ENCODE measurements around the gene RAPSN. TPM values are rescaled to one million over a fixed set of nuclear protein-coding genes. Genes with fewer than 3 reads are reported as not detected.

RAPSN gene
- total RNA-seq, 1 donor: 0.09 TPM

- H3K4me3 ChIP-seq (ENCODE audit: low read depth, low read length): no peak overlapping the region
- no peak for DNase-seq (ENCODE audit: low read depth)
- TF ChIP-seq CTCF (IDR thresholded peaks at IDR 0.05; ENCODE audit: insufficient read depth, low read length): no peak
Measured at GRCh38 chr11:47387944-47388696, 60.8 kb downstream of the RAPSN start.

Small RNAs within 50 kb of the gene (small RNA-seq; reads per million reads assigned to genes)
- gene MIR4487: not detected

Other genes with a start within 250 kb of the RAPSN start
- 47.2 and 99.4 TPM in 2 replicates for gene DDB2, start 234.2 kb downstream of the RAPSN start, total RNA-seq (ENCODE audit: low replicate concordance)
- 8.4 and 24.9 TPM in 2 replicates for gene ACP2, start 200.3 kb downstream of the RAPSN start, total RNA-seq (ENCODE audit: low replicate concordance)
- 8.8 and 22.0 TPM in 2 replicates for gene NR1H3, start 191.1 kb downstream of the RAPSN start, total RNA-seq (ENCODE audit: low replicate concordance)
- gene MADD, start 179.0 kb downstream of the RAPSN start, total RNA-seq (ENCODE audit: low replicate concordance): 23.7 and 31.5 TPM in 2 replicates
- gene MYBPC3, start 96.4 kb downstream of the RAPSN start, total RNA-seq (ENCODE audit: low replicate concordance): not detected in 2 replicates
- gene SPI1, start 70.6 kb downstream of the RAPSN start, total RNA-seq (ENCODE audit: low replicate concordance): not detected in 2 replicates
- 28.5 and 47.5 TPM in 2 replicates for gene SLC39A13, start 40.5 kb downstream of the RAPSN start, total RNA-seq (ENCODE audit: low replicate concordance)
- 52.3 and 128 TPM in 2 replicates for gene PSMC3, start 22.7 kb downstream of the RAPSN start, total RNA-seq (ENCODE audit: low replicate concordance)
- 63.2 and 103 TPM in 2 replicates for gene CELF1, start 104.0 kb upstream of the RAPSN start, total RNA-seq (ENCODE audit: low replicate concordance)
- 25.6 and 44.1 TPM in 2 replicates for gene PTPMT1, start 116.5 kb upstream of the RAPSN start, total RNA-seq (ENCODE audit: low replicate concordance)
- 28.4 and 29.9 TPM in 2 replicates for gene KBTBD4, start 129.8 kb upstream of the RAPSN start, total RNA-seq (ENCODE audit: low replicate concordance)
- gene NDUFS3, start 129.9 kb upstream of the RAPSN start, total RNA-seq (ENCODE audit: low replicate concordance): 56.5 and 157 TPM in 2 replicates
- gene FAM180B, start 137.5 kb upstream of the RAPSN start, total RNA-seq (ENCODE audit: low replicate concordance): not detected in 2 replicates
- gene C1QTNF4, start 145.3 kb upstream of the RAPSN start, total RNA-seq (ENCODE audit: low replicate concordance): not detected in 2 replicates
- 88.1 and 187 TPM in 2 replicates for gene MTCH2, start 193.4 kb upstream of the RAPSN start, total RNA-seq (ENCODE audit: low replicate concordance)